Mucosa of descending colon (tissue), 3 donors: Measurements from ENCODE around the gene PTGES2. TPM values are rescaled to one million over a fixed set of nuclear protein-coding genes. Genes with fewer than 3 reads are reported as not detected.
"Not testable (repeated sequence)": the region's sequence is repeated elsewhere in the genome, so short reads cannot be mapped to it uniquely, and the experiment has no call there.

Experiments used
- ATAC-seq: fragments of 200-7000 bp; cut with Tn5 transposase; one replicate; pipeline ENCODE4 v1.9.1; 2020; ENCODE audit warnings: mild to moderate bottlenecking, moderate library complexity
- DNase-seq, 3 donors: peaks; one replicate each; pipeline ENCODE4 v3.0.0-alpha.2; 2020
- H3K36me3 ChIP-seq: fragments of 200-600 bp; one replicate; pipeline ENCODE4 v1.8.0; 2021; ENCODE audit warnings: low read depth, mild to moderate bottlenecking
- H3K4me1 ChIP-seq: fragments of 200-600 bp; one replicate; pipeline ENCODE4 v1.8.0; 2021; ENCODE audit warnings: low read depth, mild to moderate bottlenecking
- H3K4me3 ChIP-seq: fragments of 200-600 bp; one replicate; pipeline ENCODE4 v1.8.0; 2021; ENCODE audit warnings: mild to moderate bottlenecking
- H3K9me3 ChIP-seq: fragments of 200-600 bp; one replicate; pipeline ENCODE4 v1.8.0; 2021; ENCODE audit warnings: mild to moderate bottlenecking
- intact Hi-C, 2 donors: fragments of 100-400 bp; cut with DNase I in 1 of 2; cut with micrococcal nuclease in 1 of 2; formaldehyde crosslinking; loops; one replicate each; pipeline versions ENCODE4 v1.11.0 to v1.11.1; 2022; cut with DNase I, micrococcal nuclease
- total RNA-seq, 3 donors: library from RNA; stranded (reverse); fragmentation: NEBNext Ultra II Directional in 2 of 3; extraction: Animal tissue kit (Norgen Biotek cat#: 25700) in 2 of 3; gene quantifications; one replicate each; pipeline versions ENCODE4 v1.2.1 to v1.2.4, GENCODE V29; 2021 to 2023
- TF ChIP-seq, protein P1 (sequence below): fragments of 200-600 bp; IDR thresholded peaks from one replicate; pipeline ENCODE4 v1.8.0; 2022; ENCODE audit warnings: antibody characterized with exemption, mild to moderate bottlenecking
- donor health status: DM: no; HTN: no; CAD: no; lungs with moderate emphysema.
- donor health status: DM: no; HTN: no; CAD: no.
- donor health status: DM: no; HTN: yes; CAD: no.

Gene PTGES2
- total RNA-seq, 3 donors from 2014 or later: 65.3 to 99.7 (median 90.6) TPM

DNA sequence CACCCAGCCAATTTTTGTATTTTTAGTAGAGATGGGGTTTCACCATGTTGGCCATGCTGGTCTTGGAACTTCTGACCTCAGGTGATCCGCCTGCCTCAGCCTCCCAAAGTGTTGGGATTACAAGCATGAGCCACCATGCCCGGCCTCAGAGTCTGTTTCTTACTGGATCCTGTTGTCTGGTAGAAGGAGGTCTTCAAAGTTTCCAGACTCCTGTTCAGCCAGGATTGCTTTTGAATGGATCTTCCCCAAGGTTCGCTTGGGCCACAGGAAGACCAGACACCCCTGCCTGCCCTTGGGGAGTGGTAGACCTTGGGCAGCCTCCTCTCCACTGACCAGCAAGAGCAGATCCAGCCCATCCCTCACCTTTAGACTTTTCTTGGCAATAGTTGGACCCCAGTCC is 14.1 kb upstream of the PTGES2 start:
- TF ChIP-seq, protein P1, sequence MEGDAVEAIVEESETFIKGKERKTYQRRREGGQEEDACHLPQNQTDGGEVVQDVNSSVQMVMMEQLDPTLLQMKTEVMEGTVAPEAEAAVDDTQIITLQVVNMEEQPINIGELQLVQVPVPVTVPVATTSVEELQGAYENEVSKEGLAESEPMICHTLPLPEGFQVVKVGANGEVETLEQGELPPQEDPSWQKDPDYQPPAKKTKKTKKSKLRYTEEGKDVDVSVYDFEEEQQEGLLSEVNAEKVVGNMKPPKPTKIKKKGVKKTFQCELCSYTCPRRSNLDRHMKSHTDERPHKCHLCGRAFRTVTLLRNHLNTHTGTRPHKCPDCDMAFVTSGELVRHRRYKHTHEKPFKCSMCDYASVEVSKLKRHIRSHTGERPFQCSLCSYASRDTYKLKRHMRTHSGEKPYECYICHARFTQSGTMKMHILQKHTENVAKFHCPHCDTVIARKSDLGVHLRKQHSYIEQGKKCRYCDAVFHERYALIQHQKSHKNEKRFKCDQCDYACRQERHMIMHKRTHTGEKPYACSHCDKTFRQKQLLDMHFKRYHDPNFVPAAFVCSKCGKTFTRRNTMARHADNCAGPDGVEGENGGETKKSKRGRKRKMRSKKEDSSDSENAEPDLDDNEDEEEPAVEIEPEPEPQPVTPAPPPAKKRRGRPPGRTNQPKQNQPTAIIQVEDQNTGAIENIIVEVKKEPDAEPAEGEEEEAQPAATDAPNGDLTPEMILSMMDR: no peak
- H3K4me1 ChIP-seq: peaks cover 5% of the 10 kb centered on the region
- H3K36me3 ChIP-seq: no peaks in the 10 kb centered on the region
- no peaks in the 10 kb centered on the region for H3K9me3 ChIP-seq
- no peak overlapping the region for H3K4me3 ChIP-seq
- intact Hi-C loops: no loop called here
- ATAC-seq: no peak
- DNase-seq: peak in 2 of 3 donors; percentile 5 to 7

DNA sequence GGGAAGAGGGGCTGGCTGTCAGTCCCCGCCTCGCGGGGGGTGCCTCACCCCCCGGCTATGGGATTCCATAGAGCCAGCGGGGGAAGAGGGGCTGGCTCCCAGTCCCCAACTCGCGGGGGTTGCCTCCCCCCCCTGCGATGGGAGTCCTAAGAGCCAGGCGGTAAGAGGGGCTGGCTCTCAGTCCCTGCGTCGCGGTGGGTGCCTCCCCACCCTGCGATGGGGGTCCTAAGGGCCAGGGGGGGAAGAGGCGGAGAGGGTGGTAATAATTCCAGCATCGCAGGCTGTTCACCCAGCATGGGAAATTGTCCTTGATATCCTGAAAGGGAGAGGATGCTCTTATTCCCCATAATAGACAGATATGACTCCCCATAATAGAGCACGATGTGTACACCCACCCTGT is 12.1 kb upstream of the PTGES2 start:
- Histone ChIP-seq H3K4me3 (no peak overlapping the region), H3K36me3 (no peaks in the 10 kb centered on the region), H3K4me1 (peaks cover 5% of the 10 kb centered on the region), H3K9me3 (no peaks in the 10 kb centered on the region)
- DNase-seq (peak in 1 of 3 donors; percentile 7), ATAC-seq (no peak)
- TF ChIP-seq, protein P1: no peak
- intact Hi-C loops: no loop called here

GRCh38 chr9:128138001-128138400 is 10.5 kb upstream of the PTGES2 start:
- intact Hi-C loops: no loop called here

DNA sequence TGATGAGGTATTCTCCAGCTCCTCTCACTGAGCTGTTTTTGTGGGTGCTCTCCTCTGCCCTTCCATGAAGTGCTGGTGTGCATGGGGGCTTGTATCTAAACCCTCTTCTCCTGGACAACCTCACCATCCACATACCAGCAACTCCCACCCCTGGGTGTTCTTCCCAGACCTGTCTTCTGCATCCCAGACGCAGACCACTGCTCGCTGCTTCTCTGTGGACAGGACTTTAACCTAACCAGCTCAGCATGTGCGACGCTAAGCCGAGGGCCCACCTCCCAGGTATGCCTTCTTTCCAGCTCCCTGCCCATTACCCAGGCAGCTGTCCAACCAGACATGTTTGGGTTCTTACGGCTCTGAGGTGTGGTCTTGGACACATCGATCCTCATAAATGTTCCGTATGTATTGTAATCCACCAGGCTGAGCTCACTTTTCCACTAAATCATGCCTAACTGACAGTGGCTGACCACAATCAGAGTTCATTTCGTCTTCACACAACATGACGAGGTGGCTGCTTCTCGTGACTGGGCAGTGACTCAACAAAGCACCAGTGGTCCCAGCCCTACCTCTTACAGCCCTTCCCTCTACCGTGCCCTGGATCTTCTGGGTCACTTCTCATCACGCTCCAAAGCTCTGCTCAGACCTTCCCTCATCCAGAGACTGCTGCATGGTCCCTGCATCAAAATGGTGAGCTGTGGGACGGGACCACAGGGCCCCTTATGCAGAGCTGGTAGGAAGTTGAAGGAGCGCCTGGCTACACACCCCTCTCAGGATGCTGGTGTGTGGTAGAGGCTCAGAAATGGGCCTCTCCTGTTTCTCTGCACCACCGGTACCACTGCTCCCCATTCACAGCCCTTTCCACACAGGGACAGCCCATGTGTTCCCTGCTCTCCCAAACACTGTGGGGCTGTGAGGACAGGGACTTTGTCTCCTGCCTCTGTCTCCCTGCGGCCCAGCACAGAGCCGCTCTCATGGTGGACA is 9.6 kb upstream of the PTGES2 start:
- H3K9me3 ChIP-seq: no peaks in the 10 kb centered on the region
- ATAC-seq: peak; percentile 20
- no peak overlapping the region for H3K4me3 ChIP-seq
- TF ChIP-seq, protein P1: no peak
- intact Hi-C loops: no loop called here
- no peaks in the 10 kb centered on the region for H3K4me1 ChIP-seq
- H3K36me3 ChIP-seq: no peaks in the 10 kb centered on the region
- DNase-seq: peak in 1 of 3 donors; percentile 25

More at GRCh38 chr9:128138001-128138400, 10.5 kb upstream of the PTGES2 start:
- DNase-seq: peak in 1 of 3 donors; percentile 27
- Histone ChIP-seq H3K4me1 (no peaks in the 10 kb centered on the region), H3K4me3 (no peak overlapping the region), H3K9me3 (no peaks in the 10 kb centered on the region), H3K36me3 (no peaks in the 10 kb centered on the region)
- TF ChIP-seq, protein P1: no peak
- peak; percentile 57 for ATAC-seq

- DNase-seq: peak in 1 of 3 donors; percentile 27
- ATAC-seq, intact Hi-C loops, H3K4me1 ChIP-seq, H3K4me3 ChIP-seq, H3K36me3 ChIP-seq, H3K9me3 ChIP-seq: not testable (repeated sequence)
Observed at GRCh38 chr9:128135561-128135960, 8.0 kb upstream of the PTGES2 start.

DNA sequence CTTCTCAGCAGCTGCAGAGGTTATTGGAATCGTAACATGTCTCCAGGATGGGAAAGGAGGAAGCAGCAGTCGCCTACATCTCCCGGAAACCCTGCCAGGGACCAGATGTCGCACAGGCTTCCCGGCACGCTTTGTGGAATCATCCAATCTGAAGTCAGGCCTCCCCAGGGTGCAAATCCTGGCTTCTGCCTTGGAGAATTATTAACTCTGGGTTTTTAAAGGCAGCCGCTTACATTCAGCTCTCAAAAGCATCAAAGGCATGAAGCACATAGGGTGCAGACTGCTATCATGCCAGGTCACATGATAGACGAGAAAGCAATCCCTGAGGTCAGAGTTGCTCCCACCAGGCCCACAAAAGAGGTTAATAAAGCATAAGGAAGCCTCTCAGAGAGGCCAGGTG is 4.6 kb upstream of the PTGES2 start:
- H3K9me3 ChIP-seq, H3K4me1 ChIP-seq, intact Hi-C loops, H3K4me3 ChIP-seq, H3K36me3 ChIP-seq: not testable (repeated sequence)
- ATAC-seq (peak; percentile 29), DNase-seq (peak; percentile 40 to 69 (median 43))

DNA sequence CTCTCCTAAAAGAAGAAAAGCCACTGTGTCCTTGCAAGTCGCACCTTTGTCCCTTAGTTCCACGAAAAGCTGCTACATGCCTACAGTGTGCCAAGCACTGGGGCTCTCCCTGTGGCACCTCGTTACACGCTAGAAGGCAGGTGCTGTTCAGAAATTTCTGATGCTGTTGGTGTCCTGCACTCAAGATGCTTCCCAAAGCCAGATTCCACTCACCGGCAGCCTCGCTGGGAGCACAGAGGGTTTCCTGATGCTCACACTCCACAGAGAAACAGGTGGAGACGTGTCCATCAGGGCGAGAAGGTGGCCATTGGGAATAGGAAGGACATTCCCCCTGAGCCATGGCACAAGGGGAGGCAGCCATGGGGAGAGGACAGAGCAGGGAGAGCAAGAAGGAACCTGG is 3.8 kb upstream of the PTGES2 start:
- H3K9me3 ChIP-seq, H3K4me3 ChIP-seq, ATAC-seq, H3K36me3 ChIP-seq, intact Hi-C loops: not testable (repeated sequence)
- peak in 2 of 3 donors; percentile 24 to 38 for DNase-seq
- H3K4me1 ChIP-seq: peaks cover 12% of the 10 kb centered on the region

DNA sequence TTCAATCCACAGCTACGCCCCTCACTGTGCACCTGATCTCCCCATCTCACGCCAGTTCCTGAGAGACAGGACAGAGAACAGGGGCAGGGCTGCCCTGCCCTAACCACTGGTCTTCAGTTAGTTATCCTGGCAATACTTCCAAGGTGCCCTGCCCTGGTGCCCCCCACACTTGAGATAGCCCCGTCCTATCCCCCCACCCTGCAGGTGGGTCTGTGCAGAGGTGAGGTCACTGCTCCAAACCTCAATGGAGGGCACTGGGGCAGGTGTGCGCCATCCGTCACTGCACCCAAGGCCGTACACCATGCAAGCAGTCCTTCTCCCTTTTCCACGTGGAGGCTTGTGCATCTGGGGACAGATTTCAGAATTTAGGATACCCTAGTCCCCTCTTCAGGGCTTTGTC is 3.1 kb upstream of the PTGES2 start:
- H3K36me3 ChIP-seq, intact Hi-C loops, H3K4me3 ChIP-seq, ATAC-seq, H3K9me3 ChIP-seq: not testable (repeated sequence)
- peak in 2 of 3 donors; percentile 20 to 44 for DNase-seq
- peaks cover 19% of the 10 kb centered on the region for H3K4me1 ChIP-seq
